ENCODE data around the gene B3GNT3. TPM values are rescaled to one million over a fixed set of nuclear protein-coding genes. Genes with fewer than 3 reads are reported as not detected.

The B3GNT3 gene
- total and polyA plus RNA-seq, 2 of the 13 experiments (the other 11 are each of a cell fraction or from before 2014, with no cell fraction given), result 0.86 to 4.0 TPM

DNA sequence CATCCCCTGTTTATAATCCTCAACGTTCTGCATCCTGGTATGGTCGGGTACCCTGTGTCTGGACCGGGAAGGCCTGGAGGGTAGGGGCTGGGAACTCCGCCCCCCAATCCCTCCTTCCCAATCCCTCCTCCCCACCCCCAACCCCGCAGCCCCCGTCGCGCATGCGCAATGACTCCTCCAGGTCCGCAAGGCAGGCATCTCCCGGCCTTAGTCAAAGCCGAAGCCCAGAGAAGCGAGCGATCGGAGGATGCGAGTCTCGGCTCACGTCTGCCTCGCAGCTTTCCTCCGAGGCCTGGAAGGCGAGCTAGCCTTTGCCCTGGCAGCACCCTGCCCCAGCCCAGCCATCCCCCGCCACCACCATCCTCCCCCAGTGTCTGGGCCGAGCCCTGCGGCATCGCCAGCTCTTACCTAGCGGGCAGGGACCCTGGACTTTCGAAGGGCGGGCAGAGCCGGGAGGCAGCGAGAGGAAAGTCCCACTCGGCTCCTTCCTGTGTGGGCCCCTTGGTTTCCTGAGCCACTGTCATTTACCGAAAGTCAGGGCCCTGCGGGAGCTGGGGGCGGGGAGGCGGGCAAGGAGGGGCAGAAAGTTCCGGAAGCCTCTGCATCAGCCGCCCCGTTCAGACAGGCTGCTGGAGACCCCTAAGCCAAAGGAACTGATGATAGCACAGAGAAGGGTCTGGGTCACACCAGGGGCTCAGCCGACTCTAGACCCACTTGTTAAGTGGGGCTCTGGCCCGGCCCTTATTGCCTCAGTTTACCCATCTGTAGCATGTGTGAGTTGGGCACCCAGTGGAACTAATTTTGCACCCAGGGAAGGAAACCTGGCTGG, 52.8 kb downstream of the B3GNT3 start, which contains the start of gene JAK3 (continued):
- TF ChIP-seq, protein P1, sequence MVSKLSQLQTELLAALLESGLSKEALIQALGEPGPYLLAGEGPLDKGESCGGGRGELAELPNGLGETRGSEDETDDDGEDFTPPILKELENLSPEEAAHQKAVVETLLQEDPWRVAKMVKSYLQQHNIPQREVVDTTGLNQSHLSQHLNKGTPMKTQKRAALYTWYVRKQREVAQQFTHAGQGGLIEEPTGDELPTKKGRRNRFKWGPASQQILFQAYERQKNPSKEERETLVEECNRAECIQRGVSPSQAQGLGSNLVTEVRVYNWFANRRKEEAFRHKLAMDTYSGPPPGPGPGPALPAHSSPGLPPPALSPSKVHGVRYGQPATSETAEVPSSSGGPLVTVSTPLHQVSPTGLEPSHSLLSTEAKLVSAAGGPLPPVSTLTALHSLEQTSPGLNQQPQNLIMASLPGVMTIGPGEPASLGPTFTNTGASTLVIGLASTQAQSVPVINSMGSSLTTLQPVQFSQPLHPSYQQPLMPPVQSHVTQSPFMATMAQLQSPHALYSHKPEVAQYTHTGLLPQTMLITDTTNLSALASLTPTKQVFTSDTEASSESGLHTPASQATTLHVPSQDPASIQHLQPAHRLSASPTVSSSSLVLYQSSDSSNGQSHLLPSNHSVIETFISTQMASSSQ (IDR thresholded peaks at IDR 0.05; ENCODE audit: low read depth), result no peak
- TF ChIP-seq, protein P1 (CRISPR knock-in tag; IDR thresholded peaks at IDR 0.05; ENCODE audit: borderline replicate concordance), result 0 out of 2 replicates have a peak, but pooled peaks have one; percentile 45
- TF ChIP-seq ISX (CRISPR knock-in tag; conservative IDR thresholded peaks at IDR 0.05), result no peak
- no peak for TF ChIP-seq MTF1 (CRISPR knock-in tag; IDR thresholded peaks at IDR 0.05)
- TF ChIP-seq KDM6A (CRISPR knock-in tag; IDR thresholded peaks at IDR 0.05; ENCODE audit: low read depth), result peak; percentile 51
- TF ChIP-seq MEIS2 (CRISPR knock-in tag; IDR thresholded peaks at IDR 0.05), result no peak; the same call in 1 of the 2 replicates
- TF ChIP-seq, protein P2, sequence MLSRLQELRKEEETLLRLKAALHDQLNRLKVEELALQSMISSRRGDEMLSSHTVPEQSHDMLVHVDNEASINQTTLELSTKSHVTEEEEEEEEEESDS (CRISPR knock-in tag; IDR thresholded peaks at IDR 0.05; ENCODE audit: borderline replicate concordance), result no peak
- TF ChIP-seq ELF4 (CRISPR knock-in tag; IDR thresholded peaks at IDR 0.05; ENCODE audit: borderline replicate concordance), result no peak
- TF ChIP-seq MTA3 (CRISPR knock-in tag; IDR thresholded peaks at IDR 0.05), result no peak
- 0 out of 2 replicates have a peak, but pooled peaks have one; percentile 21 for TF ChIP-seq RARA (CRISPR knock-in tag; IDR thresholded peaks at IDR 0.05)
- TF ChIP-seq, protein P3, sequence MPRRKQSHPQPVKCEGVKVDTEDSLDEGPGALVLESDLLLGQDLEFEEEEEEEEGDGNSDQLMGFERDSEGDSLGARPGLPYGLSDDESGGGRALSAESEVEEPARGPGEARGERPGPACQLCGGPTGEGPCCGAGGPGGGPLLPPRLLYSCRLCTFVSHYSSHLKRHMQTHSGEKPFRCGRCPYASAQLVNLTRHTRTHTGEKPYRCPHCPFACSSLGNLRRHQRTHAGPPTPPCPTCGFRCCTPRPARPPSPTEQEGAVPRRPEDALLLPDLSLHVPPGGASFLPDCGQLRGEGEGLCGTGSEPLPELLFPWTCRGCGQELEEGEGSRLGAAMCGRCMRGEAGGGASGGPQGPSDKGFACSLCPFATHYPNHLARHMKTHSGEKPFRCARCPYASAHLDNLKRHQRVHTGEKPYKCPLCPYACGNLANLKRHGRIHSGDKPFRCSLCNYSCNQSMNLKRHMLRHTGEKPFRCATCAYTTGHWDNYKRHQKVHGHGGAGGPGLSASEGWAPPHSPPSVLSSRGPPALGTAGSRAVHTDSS (CRISPR knock-in tag; conservative IDR thresholded peaks at IDR 0.05), result no peak
- TF ChIP-seq RNF2 (conservative IDR thresholded peaks at IDR 0.05; ENCODE audit: low read depth), result no peak
- TF ChIP-seq RFX1 (IDR thresholded peaks at IDR 0.05), result no peak
- no peak for TF ChIP-seq FIP1L1 (IDR thresholded peaks at IDR 0.05; ENCODE audit: borderline replicate concordance, insufficient read depth, low read depth, low read length)
- TF ChIP-seq, protein P4, sequence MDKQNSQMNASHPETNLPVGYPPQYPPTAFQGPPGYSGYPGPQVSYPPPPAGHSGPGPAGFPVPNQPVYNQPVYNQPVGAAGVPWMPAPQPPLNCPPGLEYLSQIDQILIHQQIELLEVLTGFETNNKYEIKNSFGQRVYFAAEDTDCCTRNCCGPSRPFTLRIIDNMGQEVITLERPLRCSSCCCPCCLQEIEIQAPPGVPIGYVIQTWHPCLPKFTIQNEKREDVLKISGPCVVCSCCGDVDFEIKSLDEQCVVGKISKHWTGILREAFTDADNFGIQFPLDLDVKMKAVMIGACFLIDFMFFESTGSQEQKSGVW (CRISPR knock-in tag; IDR thresholded peaks at IDR 0.05; ENCODE audit: borderline replicate concordance), result no peak
- TF ChIP-seq HIVEP1 (CRISPR knock-in tag; IDR thresholded peaks at IDR 0.05), result no peak
- TF ChIP-seq, protein P5, sequence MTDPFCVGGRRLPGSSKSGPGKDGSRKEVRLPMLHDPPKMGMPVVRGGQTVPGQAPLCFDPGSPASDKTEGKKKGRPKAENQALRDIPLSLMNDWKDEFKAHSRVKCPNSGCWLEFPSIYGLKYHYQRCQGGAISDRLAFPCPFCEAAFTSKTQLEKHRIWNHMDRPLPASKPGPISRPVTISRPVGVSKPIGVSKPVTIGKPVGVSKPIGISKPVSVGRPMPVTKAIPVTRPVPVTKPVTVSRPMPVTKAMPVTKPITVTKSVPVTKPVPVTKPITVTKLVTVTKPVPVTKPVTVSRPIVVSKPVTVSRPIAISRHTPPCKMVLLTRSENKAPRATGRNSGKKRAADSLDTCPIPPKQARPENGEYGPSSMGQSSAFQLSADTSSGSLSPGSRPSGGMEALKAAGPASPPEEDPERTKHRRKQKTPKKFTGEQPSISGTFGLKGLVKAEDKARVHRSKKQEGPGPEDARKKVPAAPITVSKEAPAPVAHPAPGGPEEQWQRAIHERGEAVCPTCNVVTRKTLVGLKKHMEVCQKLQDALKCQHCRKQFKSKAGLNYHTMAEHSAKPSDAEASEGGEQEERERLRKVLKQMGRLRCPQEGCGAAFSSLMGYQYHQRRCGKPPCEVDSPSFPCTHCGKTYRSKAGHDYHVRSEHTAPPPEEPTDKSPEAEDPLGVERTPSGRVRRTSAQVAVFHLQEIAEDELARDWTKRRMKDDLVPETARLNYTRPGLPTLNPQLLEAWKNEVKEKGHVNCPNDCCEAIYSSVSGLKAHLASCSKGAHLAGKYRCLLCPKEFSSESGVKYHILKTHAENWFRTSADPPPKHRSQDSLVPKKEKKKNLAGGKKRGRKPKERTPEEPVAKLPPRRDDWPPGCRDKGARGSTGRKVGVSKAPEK (CRISPR knock-in tag; IDR thresholded peaks at IDR 0.05; ENCODE audit: borderline replicate concordance), result no peak

Data from HepG2 (cell line).